ENCODE results near the gene CHST9. TPM values are rescaled to one million over a fixed set of nuclear protein-coding genes. Genes with fewer than 3 reads are reported as not detected.
A peak's percentile ranks its signal among the peaks of the same experiment; 100 is the strongest.

The CHST9 gene
- total and polyA plus RNA-seq, 2 experiments from 2014 or later: 9.8 to 32.7 TPM

GRCh38 chr18:27138079-27138478 is 47.0 kb downstream of the CHST9 start:
- Histone ChIP-seq H2AFZ (no peak overlapping the region), H3K9me3 (ENCODE audit: low read depth) (no peaks in the 10 kb centered on the region), H3K36me3 (replicated peaks; ENCODE audit: insufficient read depth, low read depth) (no peaks in the 10 kb centered on the region), H4K20me1 (ENCODE audit: insufficient read depth, poor library complexity, severe bottlenecking) (no peaks in the 10 kb centered on the region), H3K4me2 (no peak overlapping the region), H3K27me3 (no peaks in the 10 kb centered on the region), H3K79me2 (peaks cover 54% of the 10 kb centered on the region), H3K27ac (no peak overlapping the region), H3K9me2 (replicated peaks; ENCODE audit: insufficient read depth) (no peaks in the 10 kb centered on the region), H3K4me3 (no peak overlapping the region), H3K4me1 (ENCODE audit: insufficient read depth) (peaks cover under 1% of the 10 kb centered on the region)
- no peak for DNase-seq (ENCODE audit: low spot score)
- WGBS (ENCODE audit: low lambda C conversion rate, missing lambda C conversion rate): 89% methylated on average over 1 of the region's 1 CpG
- TF ChIP-seq EZH2 (IDR thresholded peaks at IDR 0.05; ENCODE audit: borderline replicate concordance) (no peak), CTCF (IDR thresholded peaks at IDR 0.05; ENCODE audit: poor library complexity) (no peak), EZH2phosphoT487 (IDR thresholded peaks at IDR 0.05; ENCODE audit: low read depth, severe bottlenecking, unreplicated experiment) (no peak)

- H3K27ac ChIP-seq: no peak overlapping the region
- H3K4me2 ChIP-seq: no peak overlapping the region
- 56% methylated on average over 4 of the region's 4 CpGs for WGBS (ENCODE audit: low lambda C conversion rate, missing lambda C conversion rate)
- no peaks in the 10 kb centered on the region for H3K4me1 ChIP-seq (ENCODE audit: insufficient read depth)
- no peaks in the 10 kb centered on the region for H3K27me3 ChIP-seq
- no peaks in the 10 kb centered on the region for H3K9me2 ChIP-seq (replicated peaks; ENCODE audit: insufficient read depth)
- no peak overlapping the region for H3K4me3 ChIP-seq
- DNase-seq (ENCODE audit: low spot score): peak; percentile 32
- no peak overlapping the region for H2AFZ ChIP-seq
- no peaks in the 10 kb centered on the region for H4K20me1 ChIP-seq (ENCODE audit: insufficient read depth, poor library complexity, severe bottlenecking)
- TF ChIP-seq EZH2 (IDR thresholded peaks at IDR 0.05; ENCODE audit: borderline replicate concordance): no peak
- no peak for TF ChIP-seq EZH2phosphoT487 (IDR thresholded peaks at IDR 0.05; ENCODE audit: low read depth, severe bottlenecking, unreplicated experiment)
- no peaks in the 10 kb centered on the region for H3K36me3 ChIP-seq (replicated peaks; ENCODE audit: insufficient read depth, low read depth)
- no peaks in the 10 kb centered on the region for H3K9me3 ChIP-seq (ENCODE audit: low read depth)
- H3K79me2 ChIP-seq: peaks cover 47% of the 10 kb centered on the region
Measured at GRCh38 chr18:27136208-27136535, 48.9 kb downstream of the CHST9 start.

GRCh38 chr18:27135504-27136207 is 49.5 kb downstream of the CHST9 start:
- no peaks in the 10 kb centered on the region for H3K36me3 ChIP-seq (replicated peaks; ENCODE audit: insufficient read depth, low read depth)
- H3K27ac ChIP-seq: no peak overlapping the region

More at GRCh38 chr18:27135504-27136207, 49.5 kb downstream of the CHST9 start:
- H3K4me2 ChIP-seq: no peak overlapping the region
- TF ChIP-seq EZH2 (IDR thresholded peaks at IDR 0.05; ENCODE audit: borderline replicate concordance): no peak
- TF ChIP-seq CTCF (IDR thresholded peaks at IDR 0.05; ENCODE audit: poor library complexity): no peak
- TF ChIP-seq EZH2phosphoT487 (IDR thresholded peaks at IDR 0.05; ENCODE audit: low read depth, severe bottlenecking, unreplicated experiment): no peak
- no peaks in the 10 kb centered on the region for H3K9me2 ChIP-seq (replicated peaks; ENCODE audit: insufficient read depth)
- no peaks in the 10 kb centered on the region for H3K27me3 ChIP-seq
- DNase-seq (ENCODE audit: low spot score): no peak
- no peaks in the 10 kb centered on the region for H4K20me1 ChIP-seq (ENCODE audit: insufficient read depth, poor library complexity, severe bottlenecking)
- no peaks in the 10 kb centered on the region for H3K4me1 ChIP-seq (ENCODE audit: insufficient read depth)
- H3K4me3 ChIP-seq: no peak overlapping the region
- peaks cover 41% of the 10 kb centered on the region for H3K79me2 ChIP-seq
- WGBS (ENCODE audit: low lambda C conversion rate, missing lambda C conversion rate): 58% methylated on average over 7 of the region's 7 CpGs
- no peak overlapping the region for H2AFZ ChIP-seq
- no peaks in the 10 kb centered on the region for H3K9me3 ChIP-seq (ENCODE audit: low read depth)

Data from hepatocyte (in vitro differentiated cells).